Measurements from ENCODE around the gene ANKMY1.

The ANKMY1 gene

DNA sequence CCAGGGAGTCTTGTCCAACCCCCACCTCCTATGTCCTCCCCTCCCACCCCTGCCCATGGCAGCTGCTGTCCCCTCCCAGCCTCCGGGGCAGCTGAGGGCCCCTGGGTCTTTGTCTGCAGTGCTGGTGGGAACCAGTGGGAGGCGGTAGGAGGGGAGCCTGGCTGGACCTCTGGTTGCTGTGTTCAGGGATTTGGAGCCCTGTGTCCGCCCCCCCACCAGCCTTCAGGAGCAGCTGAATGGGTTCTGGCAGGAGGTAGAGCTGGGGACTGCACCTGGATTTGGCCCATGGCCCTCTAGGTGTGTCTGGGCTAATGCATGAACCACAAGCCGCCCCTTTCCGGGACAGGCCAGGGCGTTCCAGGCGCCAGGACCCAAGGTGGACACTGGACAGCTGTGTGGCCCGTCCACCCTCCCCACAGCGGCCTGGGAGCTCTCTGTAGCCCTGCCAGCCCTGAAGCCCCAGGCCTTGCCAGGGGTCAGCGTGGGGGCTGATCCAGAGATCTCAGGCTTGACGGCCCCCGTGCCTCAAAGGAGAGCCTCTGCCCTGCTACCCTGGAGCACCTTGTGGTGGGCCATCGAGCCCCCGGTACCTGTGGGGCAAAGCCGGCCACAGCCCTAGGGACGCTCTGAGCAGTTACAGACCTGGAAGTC lies 96.9 kb downstream of the ANKMY1 start:
- TF ChIP-seq, protein P1, sequence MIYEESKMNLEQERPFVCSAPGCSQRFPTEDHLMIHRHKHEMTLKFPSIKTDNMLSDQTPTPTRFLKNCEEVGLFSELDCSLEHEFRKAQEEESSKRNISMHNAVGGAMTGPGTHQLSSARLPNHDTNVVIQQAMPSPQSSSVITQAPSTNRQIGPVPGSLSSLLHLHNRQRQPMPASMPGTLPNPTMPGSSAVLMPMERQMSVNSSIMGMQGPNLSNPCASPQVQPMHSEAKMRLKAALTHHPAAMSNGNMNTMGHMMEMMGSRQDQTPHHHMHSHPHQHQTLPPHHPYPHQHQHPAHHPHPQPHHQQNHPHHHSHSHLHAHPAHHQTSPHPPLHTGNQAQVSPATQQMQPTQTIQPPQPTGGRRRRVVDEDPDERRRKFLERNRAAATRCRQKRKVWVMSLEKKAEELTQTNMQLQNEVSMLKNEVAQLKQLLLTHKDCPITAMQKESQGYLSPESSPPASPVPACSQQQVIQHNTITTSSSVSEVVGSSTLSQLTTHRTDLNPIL (CRISPR knock-in tag; IDR thresholded peaks at IDR 0.05; ENCODE audit: low read depth), result no peak
- TF ChIP-seq ESRRG (CRISPR knock-in tag; IDR thresholded peaks at IDR 0.05), result no peak
- TF ChIP-seq, protein P2, sequence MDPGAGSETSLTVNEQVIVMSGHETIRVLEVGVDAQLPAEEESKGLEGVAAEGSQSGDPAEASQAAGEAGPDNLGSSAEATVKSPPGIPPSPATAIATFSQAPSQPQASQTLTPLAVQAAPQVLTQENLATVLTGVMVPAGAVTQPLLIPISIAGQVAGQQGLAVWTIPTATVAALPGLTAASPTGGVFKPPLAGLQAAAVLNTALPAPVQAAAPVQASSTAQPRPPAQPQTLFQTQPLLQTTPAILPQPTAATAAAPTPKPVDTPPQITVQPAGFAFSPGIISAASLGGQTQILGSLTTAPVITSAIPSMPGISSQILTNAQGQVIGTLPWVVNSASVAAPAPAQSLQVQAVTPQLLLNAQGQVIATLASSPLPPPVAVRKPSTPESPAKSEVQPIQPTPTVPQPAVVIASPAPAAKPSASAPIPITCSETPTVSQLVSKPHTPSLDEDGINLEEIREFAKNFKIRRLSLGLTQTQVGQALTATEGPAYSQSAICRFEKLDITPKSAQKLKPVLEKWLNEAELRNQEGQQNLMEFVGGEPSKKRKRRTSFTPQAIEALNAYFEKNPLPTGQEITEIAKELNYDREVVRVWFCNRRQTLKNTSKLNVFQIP (CRISPR knock-in tag; IDR thresholded peaks at IDR 0.05; ENCODE audit: borderline replicate concordance, low read depth), result no peak
- TF ChIP-seq, protein P3, sequence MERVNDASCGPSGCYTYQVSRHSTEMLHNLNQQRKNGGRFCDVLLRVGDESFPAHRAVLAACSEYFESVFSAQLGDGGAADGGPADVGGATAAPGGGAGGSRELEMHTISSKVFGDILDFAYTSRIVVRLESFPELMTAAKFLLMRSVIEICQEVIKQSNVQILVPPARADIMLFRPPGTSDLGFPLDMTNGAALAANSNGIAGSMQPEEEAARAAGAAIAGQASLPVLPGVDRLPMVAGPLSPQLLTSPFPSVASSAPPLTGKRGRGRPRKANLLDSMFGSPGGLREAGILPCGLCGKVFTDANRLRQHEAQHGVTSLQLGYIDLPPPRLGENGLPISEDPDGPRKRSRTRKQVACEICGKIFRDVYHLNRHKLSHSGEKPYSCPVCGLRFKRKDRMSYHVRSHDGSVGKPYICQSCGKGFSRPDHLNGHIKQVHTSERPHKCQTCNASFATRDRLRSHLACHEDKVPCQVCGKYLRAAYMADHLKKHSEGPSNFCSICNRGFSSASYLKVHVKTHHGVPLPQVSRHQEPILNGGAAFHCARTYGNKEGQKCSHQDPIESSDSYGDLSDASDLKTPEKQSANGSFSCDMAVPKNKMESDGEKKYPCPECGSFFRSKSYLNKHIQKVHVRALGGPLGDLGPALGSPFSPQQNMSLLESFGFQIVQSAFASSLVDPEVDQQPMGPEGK (CRISPR knock-in tag; IDR thresholded peaks at IDR 0.05; ENCODE audit: borderline replicate concordance), result no peak
- TF ChIP-seq ZNF8 (CRISPR knock-in tag; IDR thresholded peaks at IDR 0.05), result no peak
- no peak for TF ChIP-seq CSDC2 (CRISPR knock-in tag; IDR thresholded peaks at IDR 0.05)
- TF ChIP-seq PPARA (CRISPR knock-in tag; IDR thresholded peaks at IDR 0.05; ENCODE audit: borderline replicate concordance), result no peak
- TF ChIP-seq GLIS3 (CRISPR knock-in tag; IDR thresholded peaks at IDR 0.05), result no peak
- ATAC-seq, result peak; percentile 3; the same call in 1 of the 3 replicates

DNA sequence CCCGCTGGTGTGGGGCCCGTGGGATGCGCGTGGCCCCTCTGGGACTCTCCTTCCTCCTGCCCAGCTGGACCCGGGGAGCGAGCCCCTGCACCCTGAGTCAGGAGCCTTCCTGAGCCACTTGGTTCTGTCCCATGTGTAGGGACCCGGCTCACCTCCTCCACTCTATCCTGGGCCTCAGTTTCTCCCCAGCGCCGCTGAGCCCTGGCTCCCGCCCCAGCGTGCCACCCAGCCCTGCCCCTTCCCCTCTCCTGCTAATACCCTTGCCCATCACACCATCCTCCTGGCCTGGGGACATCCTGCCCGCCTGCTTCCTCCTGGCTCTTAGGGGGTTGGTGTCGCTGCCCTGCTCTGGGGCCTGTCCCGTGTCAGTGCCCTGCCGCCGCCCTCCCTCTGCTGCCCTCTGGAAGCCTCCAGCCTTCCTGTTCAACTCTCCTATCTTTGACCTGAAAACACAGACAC lies 97.5 kb downstream of the ANKMY1 start:
- no peak for TF ChIP-seq ZC3H10 (CRISPR knock-in tag; IDR thresholded peaks at IDR 0.05)
- TF ChIP-seq, protein P3 (CRISPR knock-in tag; IDR thresholded peaks at IDR 0.05; ENCODE audit: borderline replicate concordance), result no peak
- no peak for TF ChIP-seq RARB (CRISPR knock-in tag; IDR thresholded peaks at IDR 0.05)
- TF ChIP-seq SNAI2 (CRISPR knock-in tag; IDR thresholded peaks at IDR 0.05), result no peak
- no peak for TF ChIP-seq ESRRG (CRISPR knock-in tag; IDR thresholded peaks at IDR 0.05)
- no peak for TF ChIP-seq ISL1 (CRISPR knock-in tag; IDR thresholded peaks at IDR 0.05)
- TF ChIP-seq, protein P2 (CRISPR knock-in tag; IDR thresholded peaks at IDR 0.05; ENCODE audit: borderline replicate concordance, low read depth), result no peak
- no peak for TF ChIP-seq GLIS3 (CRISPR knock-in tag; IDR thresholded peaks at IDR 0.05)
- TF ChIP-seq, protein P4, sequence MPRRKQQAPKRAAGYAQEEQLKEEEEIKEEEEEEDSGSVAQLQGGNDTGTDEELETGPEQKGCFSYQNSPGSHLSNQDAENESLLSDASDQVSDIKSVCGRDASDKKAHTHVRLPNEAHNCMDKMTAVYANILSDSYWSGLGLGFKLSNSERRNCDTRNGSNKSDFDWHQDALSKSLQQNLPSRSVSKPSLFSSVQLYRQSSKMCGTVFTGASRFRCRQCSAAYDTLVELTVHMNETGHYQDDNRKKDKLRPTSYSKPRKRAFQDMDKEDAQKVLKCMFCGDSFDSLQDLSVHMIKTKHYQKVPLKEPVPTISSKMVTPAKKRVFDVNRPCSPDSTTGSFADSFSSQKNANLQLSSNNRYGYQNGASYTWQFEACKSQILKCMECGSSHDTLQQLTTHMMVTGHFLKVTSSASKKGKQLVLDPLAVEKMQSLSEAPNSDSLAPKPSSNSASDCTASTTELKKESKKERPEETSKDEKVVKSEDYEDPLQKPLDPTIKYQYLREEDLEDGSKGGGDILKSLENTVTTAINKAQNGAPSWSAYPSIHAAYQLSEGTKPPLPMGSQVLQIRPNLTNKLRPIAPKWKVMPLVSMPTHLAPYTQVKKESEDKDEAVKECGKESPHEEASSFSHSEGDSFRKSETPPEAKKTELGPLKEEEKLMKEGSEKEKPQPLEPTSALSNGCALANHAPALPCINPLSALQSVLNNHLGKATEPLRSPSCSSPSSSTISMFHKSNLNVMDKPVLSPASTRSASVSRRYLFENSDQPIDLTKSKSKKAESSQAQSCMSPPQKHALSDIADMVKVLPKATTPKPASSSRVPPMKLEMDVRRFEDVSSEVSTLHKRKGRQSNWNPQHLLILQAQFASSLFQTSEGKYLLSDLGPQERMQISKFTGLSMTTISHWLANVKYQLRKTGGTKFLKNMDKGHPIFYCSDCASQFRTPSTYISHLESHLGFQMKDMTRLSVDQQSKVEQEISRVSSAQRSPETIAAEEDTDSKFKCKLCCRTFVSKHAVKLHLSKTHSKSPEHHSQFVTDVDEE (CRISPR knock-in tag; IDR thresholded peaks at IDR 0.05), result no peak
- TF ChIP-seq, protein P5, sequence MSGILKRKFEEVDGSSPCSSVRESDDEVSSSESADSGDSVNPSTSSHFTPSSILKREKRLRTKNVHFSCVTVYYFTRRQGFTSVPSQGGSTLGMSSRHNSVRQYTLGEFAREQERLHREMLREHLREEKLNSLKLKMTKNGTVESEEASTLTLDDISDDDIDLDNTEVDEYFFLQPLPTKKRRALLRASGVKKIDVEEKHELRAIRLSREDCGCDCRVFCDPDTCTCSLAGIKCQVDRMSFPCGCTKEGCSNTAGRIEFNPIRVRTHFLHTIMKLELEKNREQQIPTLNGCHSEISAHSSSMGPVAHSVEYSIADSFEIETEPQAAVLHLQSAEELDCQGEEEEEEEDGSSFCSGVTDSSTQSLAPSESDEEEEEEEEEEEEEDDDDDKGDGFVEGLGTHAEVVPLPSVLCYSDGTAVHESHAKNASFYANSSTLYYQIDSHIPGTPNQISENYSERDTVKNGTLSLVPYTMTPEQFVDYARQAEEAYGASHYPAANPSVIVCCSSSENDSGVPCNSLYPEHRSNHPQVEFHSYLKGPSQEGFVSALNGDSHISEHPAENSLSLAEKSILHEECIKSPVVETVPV (CRISPR knock-in tag; IDR thresholded peaks at IDR 0.05), result no peak
- TF ChIP-seq TCF4 (CRISPR knock-in tag; IDR thresholded peaks at IDR 0.05; ENCODE audit: borderline replicate concordance), result no peak
- TF ChIP-seq CSDC2 (CRISPR knock-in tag; IDR thresholded peaks at IDR 0.05), result no peak
- no peak for TF ChIP-seq ZNF8 (CRISPR knock-in tag; IDR thresholded peaks at IDR 0.05)
- TF ChIP-seq, protein P1 (CRISPR knock-in tag; IDR thresholded peaks at IDR 0.05; ENCODE audit: low read depth), result no peak
- TF ChIP-seq TOX (CRISPR knock-in tag; IDR thresholded peaks at IDR 0.05; ENCODE audit: borderline replicate concordance), result no peak
- no peak for ATAC-seq
